Adipose tissue (tissue), 3 donors: ENCODE measurements around the gene COL27A1. TPM values are rescaled to one million over a fixed set of nuclear protein-coding genes. Genes with fewer than 3 reads are reported as not detected.

Source experiments
- H3K27ac ChIP-seq: one replicate; pipeline ENCODE4 v1.5.1; 2013; ENCODE audit warnings: low read depth, low read length
- WGBS, 3 donors: extraction: QIAGEN DNeasy Blood & Tissue Kit; methylation state at CpG; one replicate each; pipeline ENCODE4 v1.1.7; 2013; 5-methylcytosine and 5-hydroxymethylcytosine counted together
- polyA plus RNA-seq, 3 donors: library from polyadenylated mRNA; stranded (reverse); fragments of 200-250 nt; gene quantifications; one replicate each; pipeline ENCODE4 v1.2.3, GENCODE V29; 2013
- donor health status: healthy with polysubstance abuse.
- donor health status: Bipolar disorder and iron deficiency.
- donor health status: healthy.

COL27A1 gene
- polyA plus RNA-seq, 3 donors: 9.3 to 20.6 (median 14.2) TPM

DNA sequence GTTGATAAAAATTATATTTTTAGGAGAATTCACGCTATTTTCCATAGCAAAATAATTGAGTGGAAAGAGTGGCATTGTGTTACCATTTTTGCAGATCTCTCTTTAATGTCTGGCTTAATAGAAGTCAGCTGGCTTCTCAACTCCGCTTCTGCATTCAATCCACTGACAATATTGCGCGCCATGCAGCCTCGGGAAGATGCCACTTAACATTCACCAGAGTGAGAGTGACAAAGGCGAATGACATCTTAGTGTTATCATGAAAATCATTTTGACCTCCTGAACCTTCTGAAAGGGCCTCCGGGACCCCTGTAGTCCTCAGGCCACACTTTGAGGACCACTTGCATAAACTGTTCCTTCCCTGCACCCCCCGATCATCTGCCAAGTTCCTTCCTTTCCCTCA lies 87.5 kb downstream of the COL27A1 start:
- 80 to 83% (median 81%) methylated on average over 8 of the region's 8 CpGs for WGBS, 3 donors
- H3K27ac ChIP-seq: no peak overlapping the region

DNA sequence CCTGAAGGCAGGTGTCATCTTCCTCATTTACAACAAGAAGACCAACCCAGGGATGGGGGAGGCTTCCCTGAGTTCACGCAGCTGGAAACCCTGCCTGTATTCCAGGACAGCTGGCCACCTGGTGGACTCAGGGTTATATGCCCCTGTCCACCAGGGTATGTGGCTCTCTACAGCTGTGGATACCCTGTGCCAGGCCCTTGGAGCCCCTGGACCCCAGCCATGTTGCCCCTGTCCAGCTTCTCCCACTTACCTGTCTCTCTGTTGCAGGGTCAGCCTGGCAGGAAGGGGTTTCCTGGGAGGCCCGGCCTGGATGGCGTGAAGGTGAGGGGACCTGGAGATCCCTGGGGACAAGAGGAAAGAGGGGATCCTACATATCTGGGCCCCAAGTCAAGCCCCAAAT lies 87.9 kb downstream of the COL27A1 start:
- 83 to 98% (median 93%) methylated on average over 3 of the region's 3 CpGs for WGBS, 3 donors
- H3K27ac ChIP-seq: no peak overlapping the region

- no peak overlapping the region for H3K27ac ChIP-seq
- 85 to 89% (median 89%) methylated on average over 8 of the region's 8 CpGs for WGBS, 3 donors
Measured at GRCh38 chr9:114244570-114244969, 89.2 kb downstream of the COL27A1 start.

GRCh38 chr9:114246558-114246957 lies 91.2 kb downstream of the COL27A1 start:
- no peak overlapping the region for H3K27ac ChIP-seq
- 83 to 90% (median 86%) methylated on average over 12 of the region's 12 CpGs for WGBS, 3 donors

- H3K27ac ChIP-seq: no peak overlapping the region
- 87 to 93% (median 90%) methylated on average over 2 of the region's 2 CpGs for WGBS, 3 donors
Measured at GRCh38 chr9:114247077-114247476, 91.7 kb downstream of the COL27A1 start.

GRCh38 chr9:114247491-114247890 lies 92.2 kb downstream of the COL27A1 start:
- no peak overlapping the region for H3K27ac ChIP-seq
- 87 to 93% (median 90%) methylated on average over 5 of the region's 5 CpGs for WGBS, 3 donors

DNA sequence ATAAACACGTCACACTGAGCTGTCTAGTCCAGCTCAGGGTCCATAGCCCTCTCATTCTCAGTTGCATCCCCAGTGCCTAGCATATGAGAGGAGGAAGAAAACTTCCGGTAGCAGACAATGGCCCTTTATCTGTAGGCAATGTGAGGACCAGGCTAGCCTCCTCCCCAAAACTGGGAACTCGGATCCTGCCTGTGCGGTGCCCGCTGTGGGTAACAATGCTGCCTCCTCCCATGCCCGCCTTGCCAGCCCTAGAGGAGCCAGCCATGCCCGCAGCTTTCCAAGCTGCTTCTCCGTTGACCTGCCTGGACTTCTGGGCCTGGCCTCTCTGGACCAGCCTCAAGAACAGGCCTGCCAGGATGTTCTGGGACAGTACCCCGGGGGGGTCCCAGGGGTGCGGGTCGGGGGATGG lies 93.0 kb downstream of the COL27A1 start:
- WGBS, 3 donors: 87 to 92% (median 91%) methylated on average over 11 of the region's 11 CpGs
- H3K27ac ChIP-seq: no peak overlapping the region

DNA sequence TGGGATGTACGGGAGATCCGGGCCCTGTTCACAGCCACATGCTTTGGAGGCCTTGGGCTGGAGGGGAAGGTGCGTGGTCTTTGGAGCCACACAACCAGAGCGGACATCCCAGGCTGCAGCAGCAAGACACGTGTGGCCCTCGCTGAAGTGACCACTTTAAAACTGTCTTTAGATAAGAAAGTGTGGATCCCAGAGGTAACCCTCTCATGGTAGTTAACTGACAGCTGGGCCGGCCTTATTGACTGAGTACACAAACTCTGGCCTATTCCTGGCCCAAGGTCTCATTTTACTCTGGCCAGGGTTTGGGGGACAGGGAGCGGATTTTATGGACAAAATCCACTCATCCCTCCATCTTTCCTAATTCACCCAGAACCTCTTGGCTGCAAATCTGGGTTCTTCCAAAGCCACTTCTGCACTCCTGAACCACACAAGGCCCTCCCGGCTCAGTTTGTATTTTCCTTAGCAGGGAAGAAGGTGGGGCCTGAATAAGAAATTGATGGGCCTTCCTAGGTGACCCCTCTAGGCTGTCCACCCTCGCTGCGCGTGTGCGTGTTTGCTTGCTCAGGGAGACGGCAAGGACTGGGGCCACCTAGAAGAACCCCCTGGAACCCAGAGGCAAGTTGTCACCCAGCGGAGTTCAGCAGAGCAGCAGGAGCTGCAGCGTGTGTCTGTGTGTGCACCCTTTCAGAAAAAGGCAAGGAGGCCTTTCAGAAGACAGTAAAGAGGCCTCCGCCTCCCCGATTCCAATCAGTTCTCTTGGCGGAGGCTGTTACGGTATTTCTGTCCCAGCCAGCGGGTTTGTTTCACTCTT lies 94.3 kb downstream of the COL27A1 start:
- 48 to 87% (median 83%) methylated on average over 21 of the region's 21 CpGs for WGBS, 3 donors
- no peak overlapping the region for H3K27ac ChIP-seq

DNA sequence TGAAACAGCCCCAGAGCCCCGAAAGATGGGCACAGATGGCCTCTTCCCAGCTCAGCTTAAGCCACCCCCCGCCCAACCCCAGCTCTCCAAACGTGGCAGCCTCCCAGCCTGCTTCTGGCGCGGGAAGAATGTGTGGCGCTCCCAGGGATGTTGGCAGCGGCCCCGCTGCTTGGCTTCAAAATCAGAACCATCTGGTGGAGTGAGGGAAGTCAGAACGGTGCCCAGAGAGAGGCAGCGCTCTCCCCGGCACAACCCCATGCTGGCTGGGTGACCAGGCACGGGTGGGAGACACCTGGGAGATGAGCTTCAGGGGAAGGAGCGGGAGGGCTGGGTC lies 94.9 kb downstream of the COL27A1 start:
- WGBS, 3 donors: 27 to 67% (median 55%) methylated on average over 12 to 13 of the region's 13 CpGs

DNA sequence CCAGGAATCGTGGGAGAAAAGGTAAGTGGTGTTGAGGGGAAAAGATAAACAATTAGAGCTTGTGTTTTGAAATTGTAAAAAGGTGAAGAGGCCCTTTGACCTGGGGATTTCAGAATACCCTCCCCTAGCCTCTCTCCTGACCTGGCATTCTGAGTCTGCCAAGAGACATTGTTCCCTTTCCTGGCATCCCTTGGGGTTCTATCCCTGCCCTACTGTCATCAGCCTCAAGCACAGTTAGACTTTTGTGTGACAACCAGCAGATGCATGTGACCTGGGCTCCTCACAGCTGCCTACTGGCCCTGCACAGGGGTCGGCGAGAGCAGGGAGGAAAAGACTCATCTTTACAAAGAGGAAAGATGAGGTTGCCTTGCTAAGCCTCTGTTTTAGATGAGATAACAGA lies 95.3 kb downstream of the COL27A1 start:
- WGBS, 3 donors: 61 to 71% (median 64%) methylated on average over 3 of the region's 3 CpGs
- no peak overlapping the region for H3K27ac ChIP-seq

More for the DNA sequence above, 94.9 kb downstream of the COL27A1 start:
- no peak overlapping the region for H3K27ac ChIP-seq

GRCh38 chr9:114252394-114252793 lies 97.1 kb downstream of the COL27A1 start:
- WGBS, 3 donors: 91 to 95% (median 92%) methylated on average over 6 of the region's 6 CpGs
- H3K27ac ChIP-seq: no peak overlapping the region

DNA sequence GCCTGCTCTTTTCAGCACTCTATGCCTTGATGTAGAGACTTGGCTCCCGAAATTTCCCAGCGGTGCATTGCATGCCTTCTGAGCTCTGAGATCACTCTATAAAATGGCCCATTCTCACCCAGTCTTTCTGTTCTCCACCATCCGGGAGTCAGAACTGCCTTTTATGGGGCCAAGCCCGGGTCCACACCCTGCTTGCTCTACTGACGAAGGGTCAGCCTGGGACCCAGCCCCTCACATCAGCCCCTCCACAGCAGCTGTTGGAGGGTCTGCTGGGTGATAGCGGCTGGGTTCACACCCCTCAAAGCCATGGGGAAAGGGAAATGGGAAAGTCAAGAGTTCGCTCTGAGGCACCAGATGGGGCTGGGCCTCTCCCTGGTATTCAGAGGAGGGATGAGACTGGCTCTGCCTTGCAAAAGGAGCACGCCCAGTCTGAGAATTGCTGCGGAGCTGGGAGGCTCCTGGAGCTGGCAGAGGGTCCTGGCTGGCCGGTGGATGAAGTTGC lies 101.5 kb downstream of the COL27A1 start:
- H3K27ac ChIP-seq: no peak overlapping the region
- WGBS, 3 donors: 80 to 89% (median 88%) methylated on average over 10 of the region's 10 CpGs

DNA sequence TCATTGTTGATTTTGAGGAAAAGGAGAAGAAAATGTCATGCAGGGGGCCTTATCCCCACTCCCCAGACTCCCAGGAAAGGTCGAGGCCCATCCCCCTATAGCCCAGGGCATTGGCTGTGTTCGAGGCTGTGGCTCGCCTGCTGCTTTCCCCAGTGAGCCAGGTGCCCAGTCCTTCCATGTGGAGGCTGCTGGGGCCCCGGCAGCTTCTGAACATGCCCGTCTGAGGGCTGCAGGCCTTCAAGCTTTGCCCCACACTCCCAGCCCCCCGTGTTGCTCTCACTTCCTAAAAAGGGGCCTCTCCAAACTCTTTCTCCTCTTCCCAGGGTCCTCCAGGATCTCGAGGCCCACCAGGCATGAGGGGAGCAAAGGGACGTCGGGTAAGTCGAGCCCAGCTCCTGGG lies 102.9 kb downstream of the COL27A1 start:
- no peak overlapping the region for H3K27ac ChIP-seq
- WGBS, 3 donors: 84 to 87% (median 87%) methylated on average over 10 of the region's 10 CpGs

- H3K27ac ChIP-seq: no peak overlapping the region
- 86 to 89% (median 87%) methylated on average over 6 of the region's 6 CpGs for WGBS, 3 donors
Measured at GRCh38 chr9:114258866-114259797, 103.8 kb downstream of the COL27A1 start.

- no peak overlapping the region for H3K27ac ChIP-seq
- 59 to 77% (median 64%) methylated on average over 15 of the region's 15 CpGs for WGBS, 3 donors
Measured at GRCh38 chr9:114259798-114260523, 104.6 kb downstream of the COL27A1 start.

DNA sequence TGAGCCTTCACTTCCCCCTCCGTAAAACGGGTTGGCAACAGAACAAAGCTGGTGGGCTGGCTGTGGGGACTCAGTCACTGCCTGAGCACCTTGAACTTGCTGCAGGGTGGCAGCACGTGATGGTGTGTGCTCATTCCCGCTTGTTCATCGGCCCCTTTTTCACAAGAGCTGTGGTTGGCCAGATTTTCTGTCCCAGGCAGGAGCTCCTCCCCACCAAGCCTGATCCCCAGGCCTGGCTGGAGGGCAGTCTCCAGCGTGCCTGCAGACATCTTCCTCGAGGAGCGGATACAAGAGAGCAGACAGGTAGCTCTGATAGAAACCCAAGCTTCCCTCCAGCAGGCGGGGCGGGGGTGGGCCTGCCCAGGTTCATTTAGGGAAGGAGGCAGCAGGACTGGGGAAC lies 105.7 kb downstream of the COL27A1 start:
- H3K27ac ChIP-seq: no peak overlapping the region
- 81 to 89% (median 89%) methylated on average over 10 of the region's 10 CpGs for WGBS, 3 donors

- H3K27ac ChIP-seq: no peak overlapping the region
- WGBS, 3 donors: 74 to 81% (median 76%) methylated on average over 9 of the region's 9 CpGs
Measured at GRCh38 chr9:114261987-114262386, 106.7 kb downstream of the COL27A1 start.

- H3K27ac ChIP-seq: no peak overlapping the region
- 64 to 72% (median 69%) methylated on average over 20 to 21 of the region's 21 CpGs for WGBS, 3 donors
Measured at GRCh38 chr9:114263853-114264510, 108.6 kb downstream of the COL27A1 start.
